Amygdala (tissue), 56 donors: ENCODE results near the gene SLC8A2.
"Not testable (repeated sequence)": the region's sequence is repeated elsewhere in the genome, so short reads cannot be mapped to it uniquely, and the experiment has no call there.

Experiments used
- DNase-seq, 56 donors: peaks; one replicate each; lab custom pipeline; 2025; lab: John Stamatoyannopoulos, UW

Gene SLC8A2

DNA sequence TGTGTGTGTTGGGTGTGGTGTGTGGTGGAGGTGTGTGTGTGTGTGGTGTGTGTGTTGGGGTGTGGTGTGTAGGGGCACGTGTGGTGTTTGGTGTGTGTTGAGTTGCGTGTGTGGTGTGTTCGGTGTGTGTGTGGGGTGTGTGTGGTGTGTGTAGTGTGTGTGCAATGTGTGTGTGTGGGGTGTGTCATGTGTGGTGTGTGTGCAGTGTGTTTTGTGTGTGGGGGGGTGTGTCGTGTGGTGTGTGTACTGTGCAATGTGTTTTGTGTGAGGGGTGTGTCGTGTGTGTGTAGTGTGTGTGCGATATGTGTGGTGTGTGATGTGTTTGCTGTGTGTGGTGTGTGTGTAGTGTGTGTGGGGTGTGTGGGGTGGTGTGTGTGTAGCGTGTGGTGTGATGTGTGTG, 18.3 kb upstream of the SLC8A2 start:
- DNase-seq, result no peak

DNA sequence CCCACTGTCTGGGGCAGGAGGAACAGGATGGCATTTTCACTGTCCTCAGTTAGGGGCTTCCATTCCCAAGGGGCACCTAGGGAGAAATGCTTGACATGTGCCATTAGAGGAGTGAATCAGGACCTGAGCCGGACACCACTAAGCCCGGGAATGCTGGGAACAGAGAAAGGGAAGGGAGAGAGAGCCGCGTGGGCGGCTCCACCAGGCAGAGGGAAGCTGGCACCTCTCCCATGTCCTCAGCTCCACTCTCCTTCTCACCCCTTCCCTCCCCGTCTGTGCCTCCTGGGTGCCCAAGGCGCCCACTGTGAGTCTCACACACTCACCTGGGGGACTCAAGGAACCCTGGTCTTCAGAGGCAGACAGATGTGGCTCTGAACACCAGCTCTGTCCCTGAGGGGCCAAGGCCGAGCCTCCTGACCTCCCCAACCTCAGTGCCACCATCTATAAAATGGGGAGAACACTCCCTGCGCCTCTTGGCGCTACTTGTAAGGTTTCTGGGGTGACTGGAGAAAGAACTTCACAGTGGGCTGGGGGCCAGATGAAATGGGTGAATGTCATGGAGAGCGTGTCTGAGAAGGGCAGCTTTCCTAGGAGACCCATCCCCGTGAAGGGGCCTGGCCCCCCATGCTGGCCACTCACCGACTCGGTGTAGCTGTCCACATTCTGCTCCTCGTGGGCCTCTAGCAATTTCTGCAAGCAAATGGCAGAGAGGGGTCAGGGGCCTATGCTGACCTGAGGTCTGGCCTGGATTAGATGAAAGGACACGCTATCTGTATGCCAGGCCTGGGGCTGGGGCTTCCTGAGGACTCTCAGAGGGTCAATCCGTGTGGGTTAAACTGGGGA, 17.6 kb upstream of the SLC8A2 start:
- DNase-seq, result no peak

DNA sequence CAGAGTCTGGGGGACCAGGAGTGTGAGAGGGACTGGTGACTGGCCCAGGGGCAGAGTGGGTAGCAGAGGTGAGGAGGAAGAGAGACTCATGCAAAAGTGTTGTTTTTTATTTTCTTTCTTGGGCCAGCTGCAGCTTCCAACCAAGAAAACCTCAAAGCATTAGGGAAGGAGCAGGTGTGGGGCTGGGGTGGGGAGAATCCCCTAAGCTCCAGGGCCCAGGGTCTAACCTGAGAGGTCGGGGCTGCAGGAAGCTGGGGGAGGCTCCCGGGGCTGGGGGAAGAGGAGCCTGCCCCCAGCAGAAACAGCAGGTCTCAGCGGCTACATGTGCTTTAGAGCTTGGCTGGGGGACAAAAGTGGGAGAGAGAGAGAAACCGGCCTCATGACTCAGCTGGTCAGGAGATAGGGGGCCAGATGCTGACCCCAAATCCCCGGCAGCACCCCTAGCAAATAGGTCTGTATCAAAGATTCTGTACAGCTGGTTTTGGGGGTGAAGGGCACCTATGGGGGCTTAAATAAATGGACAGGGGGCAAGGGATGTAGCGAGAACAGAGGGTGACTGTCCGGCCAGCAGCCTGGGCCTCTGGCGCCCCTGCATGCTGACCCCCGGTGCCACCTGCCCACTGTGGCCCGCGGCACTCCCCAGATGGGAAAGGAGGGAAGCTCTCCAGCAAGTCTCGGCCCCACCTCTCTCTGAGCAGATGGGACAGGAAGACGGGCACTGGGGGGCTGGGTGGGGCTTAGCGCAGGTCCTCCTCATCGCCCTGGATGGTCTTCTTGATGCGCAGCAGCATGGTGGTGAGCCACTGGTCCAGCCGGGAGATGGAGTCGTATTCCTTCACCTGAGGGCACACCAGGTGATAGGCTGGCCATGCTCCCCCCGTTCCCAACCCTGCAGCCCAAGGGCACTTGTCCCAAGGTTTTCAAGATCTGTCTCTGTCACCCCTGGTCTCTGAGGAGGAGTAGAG, 16.1 kb upstream of the SLC8A2 start:
- no peak for DNase-seq

DNA sequence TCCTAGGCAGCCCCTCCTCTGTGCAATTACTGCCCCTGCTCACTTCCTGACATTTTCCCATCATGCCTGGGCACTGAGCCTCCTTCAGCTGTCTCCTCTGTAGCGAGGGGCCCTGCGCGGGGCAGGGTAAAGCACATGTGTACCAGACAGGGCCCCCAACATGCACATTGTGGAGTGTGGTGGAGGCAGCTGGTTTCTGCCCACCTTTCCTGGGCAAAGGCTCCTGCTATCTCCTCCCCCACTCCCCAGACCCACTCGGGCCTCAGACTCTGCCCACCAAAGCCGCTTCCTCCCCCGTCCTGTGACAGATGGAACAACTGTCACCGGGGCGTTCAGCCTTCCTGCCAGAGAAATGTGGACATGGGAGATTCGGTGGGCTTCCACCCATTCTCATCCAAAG, 15.2 kb upstream of the SLC8A2 start:
- DNase-seq, result peak in 1 of 56 donors; percentile 8

DNA sequence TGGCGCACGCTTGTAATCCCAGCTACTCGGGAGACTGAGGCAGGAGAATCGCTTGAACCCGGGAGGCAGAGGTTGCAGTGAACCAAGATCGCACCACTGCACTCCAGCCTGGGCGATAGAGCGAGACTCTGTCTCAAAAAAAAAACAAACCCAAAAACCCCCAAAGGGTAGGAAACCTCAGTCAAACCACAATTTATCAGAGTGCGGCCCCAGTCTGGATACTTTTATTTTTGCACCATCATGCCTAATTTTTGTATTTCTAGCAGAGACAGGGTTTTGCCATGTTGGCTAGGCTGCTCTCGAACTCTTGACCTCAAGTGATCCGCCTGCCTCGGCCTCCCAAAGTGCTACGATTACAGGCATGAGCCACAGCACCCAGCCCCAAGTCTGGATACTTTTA, 14.5 kb upstream of the SLC8A2 start:
- DNase-seq, result not testable (repeated sequence)

DNA sequence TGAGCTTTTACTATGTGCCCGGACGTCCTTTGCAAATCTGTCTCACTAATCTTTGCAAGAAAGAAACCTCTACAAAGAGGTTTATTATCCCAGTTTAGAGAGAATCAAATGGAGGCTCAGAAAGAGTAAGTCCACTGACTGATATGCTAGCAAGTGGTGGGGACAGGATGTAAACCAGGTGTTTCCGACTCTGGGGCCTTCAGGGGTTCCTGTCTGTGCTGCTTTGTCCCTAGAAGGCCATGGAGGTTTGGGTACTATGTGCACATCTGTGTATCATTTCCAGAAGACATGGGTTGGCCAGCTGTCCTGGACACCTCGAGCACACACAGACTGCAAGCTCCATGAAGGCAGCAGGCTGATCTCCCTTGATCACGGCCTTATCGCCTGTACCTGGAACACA, 13.5 kb upstream of the SLC8A2 start:
- DNase-seq, result no peak

DNA sequence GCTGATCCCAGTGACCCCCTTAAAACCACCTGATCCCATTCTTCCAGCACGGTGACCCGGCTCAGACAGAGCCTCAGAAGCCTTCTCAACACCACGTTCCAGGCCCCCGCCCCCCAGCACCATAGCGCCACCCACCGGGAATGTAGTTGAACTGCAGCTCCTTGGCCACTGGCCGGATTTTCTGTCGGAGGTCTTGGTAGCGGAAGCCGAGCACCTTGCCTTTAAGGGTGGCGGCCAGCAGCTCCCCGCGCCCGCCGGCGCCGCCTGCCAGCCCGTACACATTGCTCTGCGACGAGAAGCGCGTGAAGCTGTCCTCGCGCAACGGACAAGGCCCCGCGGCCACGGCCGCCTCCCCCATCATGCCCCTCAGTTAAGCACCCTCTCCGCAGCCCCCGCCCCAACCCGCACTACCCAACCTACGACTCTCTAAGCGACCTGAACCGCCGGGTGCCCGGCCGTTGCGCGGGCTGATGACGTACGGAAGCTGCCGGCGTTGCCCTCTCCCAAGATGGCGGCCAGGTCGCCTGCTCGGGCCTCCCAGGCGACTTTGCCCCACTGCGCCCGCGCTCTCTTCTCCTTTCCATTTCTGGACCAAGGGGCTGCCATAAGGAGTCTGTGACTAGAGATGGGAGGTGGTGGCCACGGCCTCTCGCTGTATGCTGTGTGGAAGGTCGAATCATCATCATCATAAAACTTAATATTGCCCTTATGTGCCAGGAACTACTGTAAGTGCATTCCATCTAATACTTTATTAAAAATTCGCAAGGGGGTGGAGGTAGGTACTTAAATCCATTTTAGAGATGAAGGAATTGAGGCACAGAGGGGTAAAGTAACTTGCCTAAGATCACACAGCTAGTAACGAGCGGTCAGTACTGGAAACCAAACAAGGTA, 12.4 kb upstream of the SLC8A2 start, which contains the start of gene KPTN:
KPTN (minus strand) TSS at position 420 of the 891 bp plus-strand sequence; CDS start at position 361, 59 bp downstream.
- DNase-seq, result peak; percentile 66 to 97 (median 90)

DNA sequence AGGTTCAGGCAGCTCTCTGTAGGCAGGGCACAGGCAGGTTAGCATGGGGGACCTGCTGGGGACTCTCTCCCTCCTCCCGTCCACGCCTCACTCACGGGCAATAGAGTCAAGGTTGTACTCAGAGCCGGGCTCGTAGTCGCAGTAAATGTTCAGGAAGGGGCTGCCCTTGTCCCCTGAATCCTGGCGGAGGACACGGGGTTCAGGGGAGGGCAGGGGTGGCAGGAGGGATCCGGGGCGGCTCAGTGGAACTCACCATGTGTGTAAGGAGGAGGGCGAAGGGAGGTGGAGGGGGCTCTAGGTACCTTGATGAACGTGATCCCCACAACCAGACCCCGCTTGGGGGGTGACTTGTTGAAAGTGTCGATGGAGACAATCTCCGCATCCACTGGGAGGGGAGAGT, 11.5 kb upstream of the SLC8A2 start:
- no peak for DNase-seq

DNA sequence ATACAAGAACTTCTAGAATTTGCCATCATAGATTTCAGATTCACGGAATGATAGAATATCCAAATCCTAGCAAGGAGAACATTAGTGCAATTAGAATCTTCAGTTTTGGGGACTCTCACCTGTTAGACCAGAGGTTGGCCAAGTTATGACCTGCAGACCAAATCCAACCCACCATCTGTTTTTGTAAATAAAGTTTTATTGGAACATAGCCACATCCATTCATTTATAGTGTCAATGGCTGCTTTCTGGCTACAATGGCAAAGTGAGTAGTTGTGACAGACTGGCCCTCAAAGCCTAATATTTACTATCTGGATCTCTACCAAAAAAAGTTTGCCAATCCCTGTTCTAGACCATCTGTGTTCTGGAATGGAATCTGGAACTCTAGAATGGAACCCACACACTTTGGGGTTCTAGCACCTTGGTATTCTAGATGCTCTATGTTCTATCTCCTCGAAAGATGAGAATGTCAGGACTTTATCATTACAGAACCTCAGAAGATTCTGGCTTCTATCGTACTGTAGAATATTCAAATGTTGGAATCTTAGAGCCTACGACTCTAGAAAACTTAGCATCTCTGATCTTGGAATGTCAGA, 9.9 kb upstream of the SLC8A2 start:
- DNase-seq, result no peak

DNA sequence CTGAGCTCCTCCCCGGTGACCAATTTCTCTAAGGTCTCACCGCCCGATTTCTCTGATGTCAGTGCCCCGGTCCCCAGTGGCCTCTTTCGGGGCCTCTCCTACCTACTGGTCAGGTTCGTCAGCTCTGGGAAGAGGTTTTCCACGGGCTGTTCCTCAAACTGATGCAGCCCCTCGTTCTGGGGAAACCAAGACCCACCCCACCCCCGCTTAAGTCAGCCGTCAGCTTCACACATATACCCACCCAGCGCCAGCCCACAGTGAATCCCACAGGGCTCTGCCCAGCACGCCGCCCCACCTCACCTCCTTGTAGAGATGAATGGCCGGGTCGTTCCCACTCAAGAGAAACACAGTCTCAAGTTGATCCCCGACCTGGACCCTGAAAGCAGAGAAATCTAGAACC, 9.0 kb upstream of the SLC8A2 start:
- DNase-seq, result no peak

DNA sequence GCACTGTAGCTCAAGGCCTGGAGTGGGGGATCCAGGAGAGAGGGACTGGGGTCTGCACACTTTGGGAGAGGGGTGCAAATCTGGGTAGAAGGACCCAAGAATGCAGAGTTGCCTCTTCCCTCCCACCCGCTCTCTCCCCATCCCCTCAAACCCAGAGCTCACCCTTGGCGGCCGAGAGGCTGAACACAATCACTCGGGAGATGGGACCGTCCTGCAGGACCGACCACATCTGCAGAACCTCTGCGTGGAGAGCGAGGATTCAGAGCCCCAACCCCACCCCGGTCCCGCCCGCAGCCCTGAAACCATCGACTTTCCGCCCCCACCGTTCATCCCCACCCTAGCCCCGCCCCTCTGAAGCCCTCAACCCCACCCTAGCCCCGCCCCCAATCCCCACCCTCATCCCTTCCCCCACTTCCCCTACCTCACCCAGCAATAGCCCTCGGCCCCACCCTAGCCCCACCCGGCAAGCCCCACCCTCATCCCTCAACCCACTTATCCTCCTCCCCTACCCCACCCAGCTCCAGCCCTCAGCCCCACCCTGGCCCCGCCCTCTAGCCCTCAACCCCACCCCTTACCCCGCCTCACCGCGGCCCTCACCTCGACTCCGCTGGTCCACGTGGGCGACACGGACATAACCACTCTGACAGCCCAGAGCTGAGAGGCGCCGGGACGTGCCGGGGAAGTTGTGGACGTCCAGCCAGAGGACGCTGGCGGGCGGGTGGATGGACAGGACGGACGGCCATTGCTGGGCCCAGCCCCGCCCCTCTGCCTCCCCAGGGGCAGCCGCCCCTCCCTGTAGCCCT, 8.2 kb upstream of the SLC8A2 start:
- DNase-seq, result peak in 2 of 56 donors; percentile 18 to 33

DNA sequence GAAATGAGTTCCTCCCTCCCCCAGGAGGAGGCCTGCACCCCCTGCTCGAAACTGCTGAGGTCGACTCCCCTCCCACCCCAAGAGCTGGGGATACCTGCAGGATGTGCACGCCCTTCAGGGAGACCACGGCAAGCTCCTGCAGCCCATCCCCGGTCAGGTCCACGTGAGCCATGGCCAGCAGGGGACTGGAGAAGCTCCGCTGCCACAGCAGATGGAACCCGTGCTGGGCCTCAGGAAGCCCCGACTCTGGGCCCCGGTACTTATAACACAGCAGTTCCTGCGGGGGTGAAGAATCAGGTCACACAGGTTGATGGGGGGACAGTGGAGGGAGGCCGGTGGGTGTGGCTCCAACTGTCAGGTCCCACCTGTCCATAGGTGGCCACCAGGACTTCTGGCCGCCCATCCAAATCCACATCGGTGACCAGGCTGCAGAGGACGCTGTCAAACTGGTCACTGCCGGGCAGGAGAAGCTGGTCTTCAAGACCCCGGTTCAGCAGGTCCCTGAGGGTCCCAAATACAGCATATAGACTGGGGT, 4.8 kb upstream of the SLC8A2 start:
- no peak for DNase-seq

DNA sequence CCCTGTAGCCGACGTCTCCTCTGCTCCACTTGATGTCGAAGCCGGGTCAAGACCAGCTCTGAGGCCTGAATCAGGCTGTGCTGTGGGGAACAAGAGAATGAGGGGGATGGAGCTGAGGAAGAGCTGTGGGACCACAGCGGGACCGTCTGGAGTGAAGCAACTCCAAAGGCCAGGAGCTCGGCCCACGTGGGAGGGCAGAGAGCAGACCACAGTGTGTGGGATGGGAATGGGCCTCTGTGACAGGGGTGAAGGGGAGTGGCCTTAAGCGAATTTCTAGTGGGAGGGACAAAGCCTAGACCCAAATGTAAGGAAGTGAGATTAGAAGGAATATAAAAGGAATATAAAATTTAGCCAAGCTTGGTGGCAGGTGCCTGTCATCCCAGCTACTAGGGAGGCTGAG, 3.8 kb upstream of the SLC8A2 start:
- DNase-seq, result no peak

DNA sequence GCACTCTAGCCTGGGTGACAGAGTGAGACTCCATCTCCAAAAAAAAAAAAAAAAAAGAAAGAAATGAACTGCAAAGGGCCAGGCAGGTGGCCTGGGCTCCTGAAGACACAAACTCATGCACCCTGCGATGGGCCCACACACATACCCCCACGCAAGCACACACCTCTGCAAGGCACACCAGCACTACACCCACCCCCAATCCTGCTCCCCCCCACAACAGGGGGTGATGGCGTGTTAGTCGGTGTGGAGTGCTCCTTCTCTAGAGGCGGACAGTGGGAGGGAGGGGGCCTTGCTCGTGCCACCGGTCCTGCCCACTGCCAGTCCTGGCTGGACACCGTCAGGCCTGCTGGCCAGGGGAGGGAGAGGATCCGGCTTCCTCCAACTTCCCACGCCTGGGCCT, 1.6 kb upstream of the SLC8A2 start:
- DNase-seq, result no peak

DNA sequence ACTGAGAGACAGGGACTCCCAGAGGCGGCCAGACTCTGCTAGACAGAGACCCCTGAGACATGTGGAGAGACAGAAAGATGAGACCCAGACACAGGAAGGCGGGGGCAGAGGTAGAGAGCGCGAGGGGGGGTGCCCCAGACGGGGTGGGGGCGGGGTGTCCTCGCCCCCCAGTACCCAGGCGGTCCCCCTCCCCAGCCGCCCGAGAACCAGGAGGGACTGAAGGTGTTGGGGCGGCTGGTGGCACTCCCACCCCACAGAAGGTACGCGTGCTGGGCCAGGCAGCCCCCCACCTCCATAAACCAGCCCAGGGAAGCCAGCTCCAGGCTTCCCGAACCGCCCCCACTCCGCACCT, 336 bp downstream of the SLC8A2 start:
- DNase-seq, result no peak

DNA sequence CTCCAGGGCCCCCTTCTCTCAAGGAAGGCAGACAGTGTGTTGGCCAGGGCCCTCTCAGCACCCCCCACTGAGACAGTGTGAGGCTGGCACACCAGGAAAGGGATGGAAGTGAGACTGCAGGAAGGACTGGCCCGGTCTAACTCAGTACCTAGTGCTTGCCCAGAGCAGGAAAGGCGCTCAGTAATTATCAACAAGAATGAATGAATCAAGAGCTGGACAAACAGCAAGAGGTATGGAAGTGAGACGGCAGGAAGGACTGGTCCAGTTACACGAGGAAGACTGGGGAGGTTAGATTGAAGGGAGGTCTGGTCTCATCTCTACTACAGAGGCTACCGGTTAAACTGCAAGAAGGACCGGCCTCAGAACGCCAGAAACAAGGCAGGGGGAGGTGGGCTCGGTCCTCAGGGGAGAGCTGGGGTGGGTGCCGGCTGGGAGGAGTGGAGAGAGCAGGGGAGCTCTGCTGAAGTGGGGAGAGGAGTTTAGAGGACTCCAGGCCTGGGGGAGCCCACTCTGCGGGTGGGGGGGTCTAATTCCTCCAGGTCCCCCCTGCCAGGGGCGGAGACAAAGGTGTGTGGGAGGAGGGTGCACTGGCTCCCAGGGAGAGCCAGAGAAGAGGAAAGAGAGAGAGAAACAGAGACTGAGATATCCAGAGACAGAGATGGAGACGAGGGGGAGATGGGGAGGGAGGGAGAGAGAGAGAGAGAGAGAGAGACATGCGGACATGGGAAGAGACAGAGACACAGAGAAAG, 1.1 kb downstream of the SLC8A2 start:
- no peak for DNase-seq

DNA sequence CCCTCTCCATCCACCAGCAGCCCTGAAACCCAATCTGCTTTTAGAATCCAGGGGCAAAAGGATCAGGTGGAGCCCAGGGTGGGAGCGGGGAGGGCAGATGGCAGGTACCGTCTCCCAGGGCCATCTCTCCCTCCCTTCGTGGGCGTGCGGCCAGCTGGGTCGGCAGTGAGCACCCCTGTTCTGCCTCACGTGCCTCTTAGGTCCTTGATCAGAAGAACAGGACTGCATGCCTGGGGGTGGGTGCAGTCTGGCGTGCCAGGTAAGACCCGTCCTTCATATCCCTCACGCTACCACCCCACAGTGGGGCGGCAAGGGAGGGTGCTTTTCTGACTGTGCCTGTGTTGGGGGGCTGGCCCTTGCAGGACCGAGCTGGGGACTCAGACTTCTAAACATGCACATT, 2.0 kb downstream of the SLC8A2 start:
- peak in 1 of 56 donors; percentile 7 for DNase-seq

DNA sequence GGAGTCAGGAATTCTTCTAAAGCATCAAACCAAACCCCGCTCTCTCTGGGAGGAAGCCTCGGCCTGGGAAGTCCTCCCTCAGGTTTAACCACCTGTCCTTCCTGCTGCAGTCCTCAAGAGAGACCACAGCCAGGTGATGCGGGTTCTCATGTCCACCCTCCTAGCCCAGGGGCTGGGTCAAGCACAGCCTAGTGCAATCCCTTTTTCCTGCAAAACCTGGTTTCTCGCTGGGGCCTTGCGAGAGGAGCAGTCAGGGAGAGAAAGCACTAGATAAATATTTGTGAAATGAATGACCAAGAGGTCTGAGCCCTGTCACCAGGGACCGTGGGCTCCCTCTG, 2.4 kb downstream of the SLC8A2 start:
- no peak for DNase-seq
